Caco-2 (cell line): ENCODE data around the gene DGKI. TPM values are rescaled to one million over a fixed set of nuclear protein-coding genes. Genes with fewer than 3 reads are reported as not detected.

ENCODE experiments used
- BruUV-seq: library from RNA; stranded (reverse); fragments of 400-500 nt; replicated peaks from 2 replicates; lab custom pipeline; 2021; lab: Mats Ljungman, UMichigan
- CTCF ChIA-PET: fragments of 300-600 bp; sonication (Branson Sonifier 250); formaldehyde crosslinking; loops from one replicate; lab custom pipeline; 2022; ENCODE audit warnings: antibody characterized with exemption; lab: Charles Lee
- POLR2A ChIA-PET: fragments of 300-600 bp; sonication (Branson Sonifier 250); formaldehyde crosslinking; loops from one replicate; lab custom pipeline; 2022; ENCODE audit warnings: antibody characterized with exemption; lab: Charles Lee
- DNase-seq, 2 experiments: peaks; one replicate each; pipeline versions ENCODE4 v3.0.0 to v3.0.0-alpha.2; 2020 to 2022
- H3K27me3 ChIP-seq: replicated peaks from 2 replicates; pipeline ENCODE4 v1.6.0; 2011; ENCODE audit warnings: low read length; ENCODE audit not compliant: control insufficient read depth, insufficient read depth
- H3K36me3 ChIP-seq: 2 replicates; pipeline ENCODE4 v1.5.1; 2011; ENCODE audit warnings: low read length; ENCODE audit not compliant: control insufficient read depth, insufficient read depth
- H3K4me1 ChIP-seq: fragments of 250-450 bp; sonication (Bioruptor Pico); 2 replicates; pipeline ENCODE4 v1.5.1; 2020; ENCODE audit warnings: mild to moderate bottlenecking
- H3K4me3 ChIP-seq: 2 replicates; pipeline ENCODE4 v1.5.1; 2011; ENCODE audit warnings: low read depth, mild to moderate bottlenecking, control low read depth, low read length
- H3K9me3 ChIP-seq: fragments of 250-450 bp; sonication (Bioruptor Pico); 2 replicates; pipeline ENCODE4 v1.5.1; 2020; ENCODE audit warnings: mild to moderate bottlenecking, moderate library complexity
- H3K27ac Mint-ChIP-seq: one replicate; pipeline ENCODE4 v1.8.0; 2022; ENCODE audit warnings: mixed read lengths; ENCODE audit not compliant: unreplicated experiment
- H3K27me3 Mint-ChIP-seq: one replicate; pipeline ENCODE4 v1.8.0; 2022; ENCODE audit warnings: mixed read lengths; ENCODE audit not compliant: insufficient read depth, unreplicated experiment
- H3K36me3 Mint-ChIP-seq: one replicate; pipeline ENCODE4 v1.8.0; 2022; ENCODE audit warnings: mild to moderate bottlenecking, mixed read lengths; ENCODE audit not compliant: insufficient read depth, unreplicated experiment
- H3K4me1 Mint-ChIP-seq: one replicate; pipeline ENCODE4 v1.8.0; 2022; ENCODE audit warnings: low read depth, mixed read lengths; ENCODE audit not compliant: unreplicated experiment
- H3K4me3 Mint-ChIP-seq: one replicate; pipeline ENCODE4 v1.8.0; 2022; ENCODE audit warnings: mild to moderate bottlenecking, moderate library complexity, mixed read lengths; ENCODE audit not compliant: unreplicated experiment
- H3K9me3 Mint-ChIP-seq: one replicate; pipeline ENCODE4 v1.8.0; 2022; ENCODE audit warnings: mixed read lengths; ENCODE audit not compliant: unreplicated experiment
- intact Hi-C: fragments of 100-400 bp; cut with micrococcal nuclease; formaldehyde crosslinking; loops from one replicate; pipeline ENCODE4 v1.10.0; 2022; ENCODE audit not compliant: unreplicated experiment
- total RNA-seq: library from RNA; stranded (reverse); gene quantifications from 2 replicates; pipeline ENCODE4 v1.2.3, GENCODE V29; 2022
- TF ChIP-seq, protein P1 (sequence below), 2 experiments: fragments of 200-600 bp in 1 of 2; IDR thresholded peaks; 1 replicate in 1 of 2; 2 replicates in 1 of 2; pipeline versions ENCODE4 v1.5.1 to v1.8.0; 2011 to 2022; ENCODE audit warnings: antibody characterized with exemption in 1 of 2, control low read depth in 1 of 2, inconsistent platforms in 1 of 2, low read depth in 1 of 2, low read length in 1 of 2, mild to moderate bottlenecking in 1 of 2, moderate library complexity in 1 of 2; ENCODE audit not compliant: insufficient read depth in 1 of 2, severe bottlenecking in 1 of 2, unreplicated experiment in 1 of 2

The DGKI gene
- total RNA-seq, 1 experiment from 2014 or later = 0.84 TPM

DNA sequence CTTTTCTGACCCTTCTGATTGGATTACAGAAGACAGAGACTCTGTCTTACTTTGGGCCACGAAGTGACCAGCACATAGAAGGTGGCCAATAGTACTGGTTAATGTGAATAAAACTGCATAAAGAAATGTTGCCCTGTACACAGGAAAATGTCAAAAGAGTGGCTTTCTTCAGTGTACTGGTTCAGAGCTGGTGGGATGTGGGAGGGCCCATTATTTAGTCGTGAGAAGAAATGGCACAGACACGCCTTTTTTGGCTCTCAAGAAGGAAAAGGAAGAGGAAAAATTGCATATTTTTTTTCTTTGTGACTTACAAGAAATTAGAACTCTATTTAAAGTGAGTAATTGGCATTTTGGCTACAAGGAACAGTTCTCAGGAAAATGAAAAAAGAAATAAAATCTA lies 129.7 kb downstream of the DGKI start:
- BruUV-seq = no TSS peak
- H3K9me3 ChIP-seq = no peaks in the 10 kb centered on the region; the same call in 1 of the 2 replicates
- TF ChIP-seq, protein P1, sequence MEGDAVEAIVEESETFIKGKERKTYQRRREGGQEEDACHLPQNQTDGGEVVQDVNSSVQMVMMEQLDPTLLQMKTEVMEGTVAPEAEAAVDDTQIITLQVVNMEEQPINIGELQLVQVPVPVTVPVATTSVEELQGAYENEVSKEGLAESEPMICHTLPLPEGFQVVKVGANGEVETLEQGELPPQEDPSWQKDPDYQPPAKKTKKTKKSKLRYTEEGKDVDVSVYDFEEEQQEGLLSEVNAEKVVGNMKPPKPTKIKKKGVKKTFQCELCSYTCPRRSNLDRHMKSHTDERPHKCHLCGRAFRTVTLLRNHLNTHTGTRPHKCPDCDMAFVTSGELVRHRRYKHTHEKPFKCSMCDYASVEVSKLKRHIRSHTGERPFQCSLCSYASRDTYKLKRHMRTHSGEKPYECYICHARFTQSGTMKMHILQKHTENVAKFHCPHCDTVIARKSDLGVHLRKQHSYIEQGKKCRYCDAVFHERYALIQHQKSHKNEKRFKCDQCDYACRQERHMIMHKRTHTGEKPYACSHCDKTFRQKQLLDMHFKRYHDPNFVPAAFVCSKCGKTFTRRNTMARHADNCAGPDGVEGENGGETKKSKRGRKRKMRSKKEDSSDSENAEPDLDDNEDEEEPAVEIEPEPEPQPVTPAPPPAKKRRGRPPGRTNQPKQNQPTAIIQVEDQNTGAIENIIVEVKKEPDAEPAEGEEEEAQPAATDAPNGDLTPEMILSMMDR (IDR thresholded peaks at IDR 0.05; ENCODE audit: insufficient read depth in 1 of 2, low read depth in 1 of 2, low read length in 1 of 2, severe bottlenecking in 1 of 2, unreplicated experiment in 1 of 2) = no peak
- Mint-ChIP-seq H3K4me1 (no peaks in the 10 kb centered on the region), H3K27ac (no peak overlapping the region), H3K27me3 (peaks cover 8% of the 10 kb centered on the region), H3K9me3 (no peaks in the 10 kb centered on the region), H3K36me3 (no peaks in the 10 kb centered on the region), H3K4me3 (no peak overlapping the region)
- intact Hi-C loops = no loop called here
- no peaks in the 10 kb centered on the region for H3K4me1 ChIP-seq
- ChIA-PET CTCF (no interaction called here), POLR2A (no interaction called here)
- DNase-seq = no peak
- H3K27me3 ChIP-seq = no peaks in the 10 kb centered on the region
- no peak overlapping the region for H3K4me3 ChIP-seq
- H3K36me3 ChIP-seq = no peaks in the 10 kb centered on the region

DNA sequence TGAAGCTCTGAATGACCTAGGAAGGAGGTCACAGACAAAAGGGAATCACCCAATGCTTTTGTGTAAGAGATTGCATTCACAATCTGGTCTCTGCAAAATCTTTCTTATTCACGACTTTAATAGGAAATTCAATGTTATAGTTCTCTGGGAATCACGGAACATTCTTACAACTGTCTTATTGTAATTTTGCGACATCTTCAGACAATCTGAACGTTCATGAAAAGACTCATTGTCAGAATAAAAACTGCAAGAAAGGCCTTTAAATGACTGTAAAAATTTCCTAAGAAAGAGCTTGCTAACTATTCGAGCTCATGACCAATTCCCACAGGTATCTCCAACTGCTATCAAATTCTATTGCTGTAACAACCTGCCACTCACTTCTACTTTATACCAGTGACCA lies 130.7 kb downstream of the DGKI start:
- CTCF ChIA-PET = no interaction called here
- H3K9me3 ChIP-seq = no peaks in the 10 kb centered on the region; the same call in 1 of the 2 replicates
- H3K4me3 ChIP-seq = no peak overlapping the region
- no TSS peak for BruUV-seq
- no peaks in the 10 kb centered on the region for H3K36me3 ChIP-seq
- POLR2A ChIA-PET = no interaction called here
- no peak for DNase-seq
- Mint-ChIP-seq H3K4me3 (no peak overlapping the region), H3K9me3 (no peaks in the 10 kb centered on the region), H3K4me1 (no peaks in the 10 kb centered on the region), H3K27ac (no peak overlapping the region), H3K27me3 (peaks cover 11% of the 10 kb centered on the region), H3K36me3 (no peaks in the 10 kb centered on the region)
- TF ChIP-seq, protein P1 (IDR thresholded peaks at IDR 0.05; ENCODE audit: insufficient read depth in 1 of 2, low read depth in 1 of 2, low read length in 1 of 2, severe bottlenecking in 1 of 2, unreplicated experiment in 1 of 2) = no peak
- H3K4me1 ChIP-seq = no peaks in the 10 kb centered on the region
- no peaks in the 10 kb centered on the region for H3K27me3 ChIP-seq
- intact Hi-C loops = no loop called here

DNA sequence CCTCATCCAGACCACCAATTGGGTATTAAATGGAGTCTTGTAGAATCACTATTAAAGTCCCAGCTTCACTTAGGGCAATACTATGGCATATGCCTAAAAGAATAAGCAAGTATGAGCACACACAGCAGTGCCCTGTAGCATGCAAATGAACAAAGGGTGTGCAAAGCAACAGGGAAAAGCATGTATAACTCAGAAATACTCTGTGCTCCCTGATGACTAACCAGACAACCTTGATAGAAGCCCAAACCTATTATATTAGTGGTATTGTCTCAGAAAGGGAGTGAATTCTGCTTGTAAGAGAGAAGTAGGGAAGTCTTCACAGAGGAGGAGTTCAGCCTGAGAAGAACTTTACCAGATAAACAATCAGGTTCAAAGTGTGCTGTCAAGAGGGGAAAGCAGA lies 131.2 kb downstream of the DGKI start:
- H3K9me3 Mint-ChIP-seq = no peaks in the 10 kb centered on the region
- no peak overlapping the region for H3K27ac Mint-ChIP-seq
- no TSS peak for BruUV-seq
- ChIA-PET POLR2A (no interaction called here), CTCF (interaction anchor here (0.5 kb wide), 1 partner anchor 607 kb away, joined by 3 read pairs; no protein-coding TSS in a partner anchor)
- no peaks in the 10 kb centered on the region for H3K27me3 ChIP-seq
- no peak overlapping the region for H3K4me3 ChIP-seq
- H3K4me1 Mint-ChIP-seq = no peaks in the 10 kb centered on the region
- no peak overlapping the region for H3K4me3 Mint-ChIP-seq
- H3K9me3 ChIP-seq = no peaks in the 10 kb centered on the region; the same call in 1 of the 2 replicates
- peaks cover 14% of the 10 kb centered on the region for H3K27me3 Mint-ChIP-seq
- no peaks in the 10 kb centered on the region for H3K36me3 ChIP-seq
- no peaks in the 10 kb centered on the region for H3K4me1 ChIP-seq
- DNase-seq = no peak
- intact Hi-C loops = no loop called here
- TF ChIP-seq, protein P1 (IDR thresholded peaks at IDR 0.05; ENCODE audit: insufficient read depth in 1 of 2, low read depth in 1 of 2, low read length in 1 of 2, severe bottlenecking in 1 of 2, unreplicated experiment in 1 of 2) = no peak
- H3K36me3 Mint-ChIP-seq = no peaks in the 10 kb centered on the region
